NOMO-1 treated with DMSO at 0.1 percent for 48 hours (cell line): Measurements from ENCODE around the gene ADAM23.
A peak's percentile ranks its signal among the peaks of the same experiment; 100 is the strongest.

ENCODE experiments used
- DNase-seq: peaks from one replicate; lab custom pipeline; 2025; ENCODE audit not compliant: unreplicated experiment; lab: John Stamatoyannopoulos, UW

Gene ADAM23

DNA sequence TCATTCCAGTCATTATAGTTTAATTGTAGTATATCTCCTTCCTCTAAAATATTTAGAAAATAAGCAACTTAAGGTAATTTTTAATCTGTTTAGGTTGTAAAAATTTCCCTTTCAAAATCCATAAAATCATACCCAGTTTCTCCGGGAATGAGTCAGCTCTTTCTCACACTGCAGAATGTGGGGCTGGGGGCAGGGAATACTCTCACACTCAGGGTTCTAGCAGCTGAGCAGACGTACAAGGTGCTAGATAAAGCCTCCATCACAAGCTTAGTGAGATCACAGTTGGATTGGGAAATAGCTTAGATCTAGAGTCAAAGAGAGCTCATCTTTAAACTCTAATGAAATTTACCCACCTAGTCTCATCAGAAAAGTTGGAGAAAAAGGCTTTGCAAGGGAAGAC, 119.0 kb downstream of the ADAM23 start:
- DNase-seq, result no peak

DNA sequence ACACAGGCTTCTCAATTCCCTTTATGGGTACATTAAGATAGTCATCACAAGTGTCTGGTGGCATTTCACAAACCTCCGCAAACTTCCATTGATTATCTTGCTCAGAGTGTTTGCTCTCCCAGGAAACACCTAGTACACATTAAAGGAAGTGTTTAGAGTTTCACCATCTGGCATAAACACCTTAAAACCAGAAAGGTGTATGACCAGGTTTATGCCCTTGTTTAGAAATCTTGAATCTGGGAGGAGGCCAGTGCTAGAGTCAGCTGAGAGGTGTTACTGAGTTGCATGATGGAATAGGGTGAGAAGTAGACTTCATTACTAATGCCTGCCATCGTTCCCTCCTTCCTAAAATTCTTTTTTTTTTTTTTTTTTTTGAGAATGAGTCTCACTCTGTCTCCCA, 120.0 kb downstream of the ADAM23 start:
- no peak for DNase-seq

DNA sequence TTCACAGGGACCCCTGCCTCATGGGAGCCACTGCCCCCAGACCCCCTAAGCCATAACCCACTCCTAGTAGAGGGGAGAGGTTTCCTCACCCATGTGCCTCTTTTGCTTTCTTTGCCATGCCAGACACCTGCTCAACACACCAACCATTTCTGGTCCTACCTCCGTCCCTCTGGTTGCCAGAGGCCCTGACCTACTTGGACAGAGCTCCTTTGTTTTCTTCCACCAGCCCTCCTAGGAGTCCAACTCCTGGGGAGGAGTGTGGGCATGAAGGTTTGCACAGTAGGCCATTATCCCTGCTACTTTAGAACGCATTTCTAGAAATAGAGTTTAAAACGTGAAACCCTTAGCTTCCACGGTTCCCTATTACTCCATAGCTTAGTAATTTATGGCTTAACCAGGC, 122.3 kb downstream of the ADAM23 start:
- no peak for DNase-seq

DNA sequence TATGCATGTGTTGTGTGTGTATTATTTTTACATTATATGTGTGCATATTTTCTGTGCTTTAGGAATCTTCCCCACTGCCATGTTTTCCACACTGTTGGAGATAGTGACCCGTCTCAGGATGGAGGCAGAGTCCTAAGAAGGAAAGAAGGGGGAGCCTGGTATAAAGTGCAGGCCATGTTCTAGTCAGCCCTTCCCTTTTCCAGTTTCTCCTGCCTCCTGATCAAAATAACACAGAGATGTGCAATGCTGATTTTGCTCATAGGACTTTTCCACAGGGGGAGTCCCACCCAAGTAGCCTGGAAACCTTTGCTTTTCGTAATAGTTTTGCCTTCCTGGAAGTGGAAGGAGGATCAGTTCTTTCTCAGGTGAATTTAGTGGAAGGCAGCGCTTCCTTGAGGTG, 126.1 kb downstream of the ADAM23 start:
- no peak for DNase-seq

DNA sequence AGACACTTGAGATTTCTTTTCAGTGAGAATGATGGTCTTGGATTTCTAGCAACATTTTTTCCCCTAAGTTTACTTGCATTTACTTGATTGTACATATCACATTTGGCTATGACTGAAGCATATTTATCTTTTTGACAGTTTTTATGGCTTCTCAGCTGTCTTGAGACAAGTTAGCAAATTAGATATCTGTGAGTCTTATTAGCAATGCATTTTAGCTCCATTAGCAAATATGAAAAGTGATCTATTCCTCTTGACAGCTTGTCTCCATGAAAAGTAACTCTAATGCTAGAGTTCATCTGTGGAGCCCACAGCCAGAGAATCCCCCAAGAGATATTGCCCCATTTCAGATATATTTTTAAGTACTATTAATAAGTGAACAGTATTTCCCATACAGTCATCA, 126.9 kb downstream of the ADAM23 start:
- DNase-seq, result no peak

DNA sequence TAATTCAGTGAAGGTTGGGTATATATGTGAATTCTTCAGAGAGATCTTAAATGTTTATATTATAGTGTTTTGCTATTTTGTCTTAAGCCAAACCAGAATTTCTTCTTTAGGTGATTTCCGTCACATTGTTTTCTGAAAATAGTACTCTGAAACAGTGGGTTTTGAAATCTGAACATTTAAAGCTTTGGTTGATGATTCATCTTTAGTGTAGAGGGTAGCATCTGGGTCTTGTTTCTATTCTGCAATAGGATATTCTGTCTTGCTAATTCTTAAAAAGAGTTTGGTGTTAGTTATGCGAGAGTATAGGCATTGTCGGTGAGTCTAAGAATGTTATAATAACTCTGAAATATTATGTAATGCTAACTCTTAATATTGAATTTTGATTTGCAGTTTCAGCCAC, 129.4 kb downstream of the ADAM23 start:
- no peak for DNase-seq

DNA sequence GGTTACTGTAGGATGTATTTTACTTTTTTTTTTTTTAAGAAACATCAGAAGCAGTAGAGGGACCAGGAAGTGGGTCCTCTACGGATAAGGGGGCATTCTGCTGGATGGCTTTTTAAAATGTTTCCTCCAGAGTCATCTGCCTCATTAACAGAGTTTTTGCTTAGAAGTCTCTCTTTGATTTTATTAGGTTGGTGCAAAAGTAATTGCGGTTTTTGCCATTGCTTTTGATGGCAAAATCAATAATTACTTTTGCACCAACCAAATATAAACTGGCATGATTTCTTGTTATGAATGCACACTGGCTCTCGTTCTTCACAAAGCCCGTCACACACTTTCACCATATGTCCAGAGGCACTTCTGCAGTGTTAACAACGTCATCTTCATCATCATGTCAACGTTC, 130.5 kb downstream of the ADAM23 start:
- no peak for DNase-seq

DNA sequence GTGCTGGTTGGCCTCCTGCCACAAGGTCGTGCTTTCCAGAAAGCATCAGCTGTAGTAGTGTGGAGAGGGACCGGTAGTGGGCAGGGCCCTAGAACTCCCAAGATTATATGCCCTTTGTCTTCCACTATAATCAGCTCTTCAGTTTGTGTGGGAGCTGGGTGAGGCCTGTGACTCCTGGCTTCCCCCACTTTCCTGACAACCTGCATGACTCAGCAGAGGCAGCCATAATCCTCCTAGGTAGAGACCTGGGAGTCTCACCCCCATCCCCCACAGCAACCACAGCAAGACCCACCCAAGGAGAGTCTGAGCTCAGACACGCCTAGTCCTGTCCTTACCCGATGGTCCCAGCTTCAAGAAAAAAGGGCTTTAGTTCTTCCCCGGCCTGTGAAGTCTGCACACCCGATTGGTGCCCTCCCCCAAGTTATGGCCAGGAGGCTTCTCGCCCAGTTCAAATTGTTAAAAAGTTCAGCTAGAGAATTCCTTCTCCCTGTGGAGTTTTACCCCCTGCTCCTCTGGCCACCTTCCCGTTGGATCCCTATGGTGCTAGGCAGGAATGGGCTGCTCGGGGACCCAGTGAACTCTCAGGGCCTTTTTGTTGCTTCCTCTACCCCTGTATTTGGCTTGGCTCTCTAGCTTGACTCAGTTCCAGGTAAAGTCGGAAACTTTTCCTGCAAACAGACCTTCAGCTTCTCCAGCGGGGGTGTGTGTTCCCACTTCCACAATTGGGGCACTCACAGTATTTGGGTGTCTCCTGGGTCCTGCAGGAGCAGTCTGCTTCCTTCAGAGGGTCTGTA, 141.2 kb downstream of the ADAM23 start:
- DNase-seq, result no peak

DNA sequence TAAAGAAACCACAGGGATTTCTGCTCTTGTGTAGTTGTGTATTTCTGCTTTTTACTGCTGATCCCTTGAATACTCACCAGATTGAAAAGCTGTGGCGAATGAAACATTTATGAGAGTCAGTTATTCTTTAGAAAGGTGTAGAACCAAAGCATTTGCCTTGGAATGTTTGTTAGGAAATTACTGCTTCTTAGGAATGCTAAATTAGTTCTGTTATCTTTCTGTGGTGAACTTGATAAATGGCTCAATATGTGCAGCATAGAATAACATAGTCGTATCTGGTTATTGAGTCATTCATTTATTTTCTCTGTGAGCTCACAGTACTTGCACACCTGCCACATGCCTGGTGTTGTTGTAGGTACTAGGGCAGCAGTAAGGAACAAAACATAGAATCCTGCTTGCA, 142.0 kb downstream of the ADAM23 start:
- DNase-seq, result no peak

DNA sequence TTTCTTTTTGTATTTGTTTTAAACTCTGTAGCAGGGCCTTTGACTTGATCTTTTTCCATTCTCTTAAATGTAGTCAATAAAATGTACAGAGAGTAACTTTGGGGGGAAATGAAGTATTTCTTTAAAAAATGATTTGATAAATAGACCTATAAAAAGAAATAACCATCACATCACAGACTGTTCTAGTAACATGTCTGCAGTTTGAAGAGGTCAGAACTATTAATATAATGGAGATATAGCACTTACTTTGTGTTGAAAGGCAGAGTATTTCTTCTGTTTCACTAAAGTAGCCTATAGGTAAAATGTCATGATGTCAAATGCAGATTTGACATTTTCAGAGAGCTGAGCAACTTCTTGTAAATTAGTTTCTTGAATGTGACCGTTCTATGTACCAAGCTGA, 143.3 kb downstream of the ADAM23 start:
- DNase-seq, result no peak

DNA sequence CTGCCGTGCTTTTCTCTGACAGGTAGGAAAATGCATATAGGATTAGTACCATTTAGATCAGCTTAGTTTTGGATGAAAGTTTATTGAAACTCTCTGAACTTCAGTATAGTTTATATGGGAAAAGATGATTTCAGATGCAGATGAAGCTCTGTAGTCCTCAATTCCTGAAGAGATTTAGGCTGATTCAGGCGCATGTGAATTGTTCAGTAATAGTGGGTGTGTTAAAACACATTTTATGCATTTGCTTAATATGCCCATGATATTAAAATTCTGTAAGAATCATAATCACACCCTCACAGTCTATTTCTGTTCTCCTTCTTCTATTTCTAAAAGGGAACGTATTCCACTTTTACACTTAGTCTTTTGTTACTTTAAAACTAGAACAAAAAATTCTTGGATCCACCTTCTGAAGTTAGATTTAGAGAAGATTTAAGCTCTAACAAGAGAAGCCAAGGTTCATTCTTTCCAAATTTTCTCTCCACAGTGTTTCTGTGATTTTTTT, 154.4 kb downstream of the ADAM23 start:
- DNase-seq, result no peak

DNA sequence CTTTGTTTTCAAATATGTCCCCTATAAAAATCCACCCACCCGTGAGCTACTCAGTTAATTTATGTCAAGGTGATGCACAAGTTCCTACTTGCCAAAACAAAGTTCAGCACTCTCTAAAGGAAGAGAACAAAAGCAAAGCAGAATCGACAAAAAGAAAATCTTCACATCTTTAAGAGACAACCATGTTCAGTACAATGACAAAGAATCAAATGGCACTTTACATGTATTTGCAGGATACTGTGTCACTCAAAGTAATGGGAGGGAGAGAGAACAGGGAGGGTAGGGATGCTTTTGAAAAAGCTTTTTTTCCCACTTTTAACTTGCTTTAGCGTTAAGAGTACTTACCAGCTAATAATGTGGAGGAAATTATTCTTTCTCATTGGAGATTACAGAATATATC, 159.9 kb downstream of the ADAM23 start:
- no peak for DNase-seq

DNA sequence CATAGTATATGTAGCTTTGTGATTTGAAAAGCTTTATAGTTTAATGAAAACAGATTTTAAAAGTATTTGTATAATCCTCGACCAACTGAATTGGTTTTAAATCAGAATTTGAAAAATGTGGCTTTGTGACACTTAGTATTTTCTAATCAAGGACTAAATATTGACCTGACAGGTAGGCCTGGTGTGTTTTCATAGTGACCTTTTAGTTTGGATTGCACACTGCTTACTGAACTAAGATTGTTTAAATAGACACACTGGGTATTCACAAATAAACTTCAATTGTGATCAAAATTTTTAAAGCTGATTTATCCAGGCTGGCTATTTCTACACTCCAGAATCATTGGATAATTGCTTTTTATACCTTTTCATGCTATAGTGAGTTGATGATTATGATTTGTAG, 167.1 kb downstream of the ADAM23 start:
- no peak for DNase-seq

DNA sequence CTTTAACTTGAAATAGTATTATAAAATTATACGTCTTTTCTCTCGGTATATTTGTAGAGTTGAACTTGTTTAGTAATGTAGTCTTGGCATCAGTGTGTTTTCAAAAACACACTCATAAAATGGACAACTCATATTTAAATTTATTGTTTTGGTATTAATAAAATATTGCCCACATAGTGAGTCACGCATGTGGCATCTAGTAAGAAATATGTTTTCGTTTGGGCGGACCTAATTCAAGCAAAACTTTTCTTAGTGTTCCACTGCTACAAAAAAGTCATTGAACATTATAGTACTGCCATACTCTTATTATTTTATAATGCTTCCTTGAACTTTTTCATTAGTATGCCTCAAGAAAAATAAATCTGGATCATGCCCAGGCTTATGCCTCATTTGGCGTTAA, 167.9 kb downstream of the ADAM23 start:
- DNase-seq, result no peak

DNA sequence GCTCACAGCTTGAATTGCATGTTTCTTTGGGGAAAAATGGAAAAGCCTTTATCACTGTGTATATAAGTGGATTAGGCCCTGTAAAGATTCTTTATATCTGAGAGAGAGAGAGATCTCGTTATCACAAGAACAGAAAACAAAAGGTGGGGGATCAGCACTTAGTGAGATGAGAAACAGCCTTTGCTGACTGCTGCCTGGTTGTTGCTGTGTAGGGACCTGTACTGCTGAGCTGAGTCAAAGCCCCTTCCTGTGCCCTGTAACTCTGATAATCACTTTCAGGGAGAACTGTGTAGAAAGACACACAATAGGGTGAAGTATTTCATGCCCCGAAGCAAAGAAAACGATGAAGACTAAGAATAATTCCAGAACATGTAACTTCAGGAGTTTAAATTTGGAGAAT, 168.4 kb downstream of the ADAM23 start:
- no peak for DNase-seq

DNA sequence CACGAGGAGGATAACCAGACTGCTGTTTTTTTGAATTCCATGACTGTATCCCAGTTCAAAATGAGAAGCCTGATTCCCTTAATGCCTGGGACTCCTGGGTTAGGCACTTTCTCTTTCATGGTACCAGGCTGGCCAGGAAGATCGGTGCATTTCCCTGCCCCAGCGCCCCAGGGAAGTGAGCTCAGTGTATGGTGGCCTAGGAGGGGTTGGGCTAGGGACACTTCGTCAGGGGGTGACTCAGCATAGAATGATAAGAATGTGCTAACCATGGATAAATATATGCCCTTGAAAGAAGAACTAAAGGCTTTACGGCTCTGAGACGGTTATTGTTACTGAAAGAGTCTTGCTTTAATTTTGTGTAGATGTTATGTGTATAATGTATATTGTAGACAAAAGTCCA, 171.5 kb downstream of the ADAM23 start:
- peak; percentile 64 for DNase-seq

DNA sequence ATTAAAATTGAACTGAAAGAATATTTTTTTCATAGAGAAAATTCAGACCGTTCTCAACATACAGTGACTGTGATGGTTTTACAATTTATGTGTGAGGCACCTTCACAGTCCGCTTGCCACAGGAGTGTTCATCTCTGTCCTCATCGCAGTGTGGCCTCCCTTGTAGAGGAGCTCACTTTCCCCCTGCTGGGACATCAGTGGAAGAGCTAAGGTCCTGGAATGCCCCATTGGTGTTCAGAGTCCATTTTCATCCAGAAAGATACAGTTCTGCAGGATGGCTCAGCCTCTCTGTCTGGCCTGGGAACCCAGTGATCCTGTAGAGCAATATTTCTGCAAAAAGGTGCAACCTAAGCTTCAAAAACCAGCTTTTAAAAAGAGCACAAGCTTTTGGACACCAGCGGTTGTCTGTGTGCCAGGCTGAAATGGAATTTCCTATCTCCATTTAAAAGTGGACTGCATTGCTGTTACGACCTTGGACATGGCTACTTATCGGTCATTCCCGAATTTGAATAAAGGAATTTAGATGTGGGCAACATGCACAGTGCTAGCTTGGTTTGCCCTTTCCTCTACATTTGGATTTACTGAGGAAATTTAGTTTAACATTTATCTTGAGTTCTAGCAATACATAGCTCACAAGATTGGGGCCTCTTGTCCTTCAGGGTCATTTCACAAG, 172.2 kb downstream of the ADAM23 start:
- no peak for DNase-seq

DNA sequence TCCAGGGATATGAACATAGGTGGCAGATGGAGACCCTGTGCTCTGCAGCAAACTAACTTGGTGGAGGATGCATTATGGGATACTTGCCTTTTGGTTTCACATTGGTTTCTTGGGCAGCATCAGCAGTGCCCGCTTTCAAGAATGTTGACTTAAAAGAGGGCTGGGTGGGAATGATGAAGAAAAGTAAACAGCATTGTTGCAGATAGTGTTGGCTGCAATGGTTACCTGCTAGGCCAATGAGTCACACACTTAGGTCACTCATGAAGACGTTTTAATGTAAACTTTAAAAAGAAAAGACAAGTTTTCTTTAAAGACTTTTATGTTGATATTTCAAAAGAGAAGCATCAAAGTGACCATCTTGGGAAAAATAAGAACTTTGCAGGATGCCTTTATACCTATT, 172.8 kb downstream of the ADAM23 start:
- DNase-seq, result no peak

DNA sequence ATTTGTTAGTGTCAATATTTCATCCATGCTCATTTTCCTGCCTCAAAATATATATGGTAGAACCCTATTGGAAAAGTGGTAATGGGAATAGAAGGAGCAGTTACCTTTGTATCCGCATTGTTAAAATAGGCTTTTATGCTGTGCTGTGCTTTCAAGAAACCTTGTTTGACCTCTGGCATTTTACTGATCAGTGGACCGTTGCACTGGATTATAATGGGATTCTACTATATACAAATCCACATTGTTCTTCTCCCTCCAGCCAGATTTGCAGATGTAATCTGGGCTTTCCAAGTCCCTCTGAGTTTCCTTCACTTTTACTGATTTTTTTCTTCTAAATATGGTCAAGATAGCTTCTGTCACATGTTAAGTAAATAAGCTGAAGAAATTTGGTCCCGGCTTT, 175.7 kb downstream of the ADAM23 start:
- DNase-seq, result no peak

DNA sequence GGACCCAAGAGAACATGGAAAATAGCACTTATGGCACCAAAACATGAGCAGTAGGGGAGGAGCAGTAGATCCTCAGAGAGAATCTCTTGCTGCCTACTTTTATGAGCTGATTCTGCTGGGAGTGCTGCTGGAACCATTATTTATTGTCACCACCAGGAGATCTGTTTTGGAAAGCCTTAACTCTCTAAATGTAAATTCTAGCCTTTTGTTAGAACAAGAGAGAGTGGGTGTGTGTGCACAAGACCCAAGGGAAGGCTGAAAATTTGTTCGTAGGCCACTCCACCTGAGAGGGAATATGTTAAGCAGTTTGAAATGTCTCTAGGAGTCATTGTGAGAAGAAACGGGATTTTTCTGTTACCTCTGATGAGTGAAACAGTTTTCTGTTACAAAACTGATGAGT, 182.8 kb downstream of the ADAM23 start:
- DNase-seq, result no peak

DNA sequence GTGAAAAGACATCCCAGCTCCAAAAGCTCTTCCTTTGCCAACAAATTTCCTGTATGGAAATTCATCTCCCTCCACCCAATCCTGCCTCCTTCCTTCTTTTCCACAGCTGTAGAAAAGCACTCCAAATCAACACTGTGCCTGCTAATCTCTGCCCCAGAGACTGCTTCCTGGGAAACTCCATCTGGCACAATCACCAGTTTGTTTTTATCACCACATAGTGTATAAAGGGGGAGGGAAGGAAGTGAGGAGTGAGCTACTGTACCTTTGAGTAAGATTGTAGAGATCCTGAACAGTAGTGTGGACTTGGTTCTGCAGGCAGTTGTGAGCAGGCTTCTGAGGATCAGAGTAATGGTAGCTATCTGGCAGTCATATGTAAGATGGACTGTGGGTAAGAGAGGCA, 184.3 kb downstream of the ADAM23 start:
- DNase-seq, result no peak

DNA sequence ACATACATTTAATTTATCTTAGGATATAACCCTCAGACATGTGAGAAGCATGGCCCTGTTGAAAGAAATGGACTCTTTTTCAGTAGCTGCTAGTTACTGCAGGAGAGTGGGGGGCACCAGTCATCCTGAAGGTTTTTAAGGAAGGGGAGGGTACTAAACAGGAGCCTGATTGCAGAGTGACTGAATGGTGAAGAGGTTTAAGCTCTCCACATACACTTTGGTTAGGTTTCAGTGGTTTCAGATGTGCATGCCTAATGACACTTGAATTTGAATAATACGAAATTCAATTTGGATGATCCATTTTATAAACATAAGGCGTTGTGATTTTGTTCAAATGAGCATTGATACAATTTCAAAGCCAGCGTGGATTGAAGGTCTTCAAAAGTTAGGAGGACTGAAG, 188.0 kb downstream of the ADAM23 start:
- no peak for DNase-seq

DNA sequence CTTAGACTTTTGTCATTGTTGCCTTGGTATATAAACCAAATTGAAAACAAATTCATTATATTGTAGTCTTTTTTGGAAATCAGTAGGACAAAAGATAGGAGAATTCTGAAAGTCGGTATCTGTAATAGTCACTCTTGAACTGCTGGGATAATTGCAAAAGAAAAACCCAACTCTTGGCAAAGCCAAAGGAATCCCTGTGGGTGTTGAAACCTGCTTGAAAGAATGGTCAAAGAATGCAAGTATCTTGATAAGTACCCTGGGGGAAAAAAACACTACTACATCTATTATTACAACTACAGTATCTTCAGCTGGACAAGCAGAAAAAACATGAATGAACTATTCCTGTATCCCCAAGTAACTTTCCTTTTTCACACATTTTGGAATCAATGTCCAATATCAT, 191.7 kb downstream of the ADAM23 start:
- DNase-seq, result no peak
